T-helper 17 cell (primary cell): ENCODE data around the gene RESF1. TPM values are rescaled to one million over a fixed set of nuclear protein-coding genes. Genes with fewer than 3 reads are reported as not detected.
A peak's percentile ranks its signal among the peaks of the same experiment; 100 is the strongest.

Experiments used
- ATAC-seq: fragments of 150-1000 bp; cut with Tn5 transposase; 2 replicates; pipeline ENCODE4 v1.10.0; 2021; ENCODE audit warnings: mild to moderate bottlenecking, moderate library complexity
- DNase-seq, 3 donors: peaks; one replicate each; pipeline versions ENCODE4 v3.0.0 to v3.0.0-alpha.2; 2020 to 2021
- H3K9me3 ChIP-seq: one replicate; pipeline ENCODE4 v1.7.0; 2013; ENCODE audit warnings: low read length, mild to moderate bottlenecking; ENCODE audit not compliant: control insufficient read depth, poor library complexity, severe bottlenecking
- H3K27ac Mint-ChIP-seq: one replicate; pipeline ENCODE4 v1.8.0; 2022; ENCODE audit warnings: mild to moderate bottlenecking, moderate library complexity, mixed read lengths
- H3K27me3 Mint-ChIP-seq: one replicate; pipeline ENCODE4 v1.8.0; 2022; ENCODE audit warnings: mixed read lengths
- H3K36me3 Mint-ChIP-seq: one replicate; pipeline ENCODE4 v1.8.0; 2022; ENCODE audit warnings: low read depth, mixed read lengths
- H3K4me1 Mint-ChIP-seq: one replicate; pipeline ENCODE4 v1.8.0; 2022; ENCODE audit warnings: mild to moderate bottlenecking, mixed read lengths
- H3K4me3 Mint-ChIP-seq: one replicate; pipeline ENCODE4 v1.8.0; 2022; ENCODE audit warnings: mild to moderate bottlenecking, moderate library complexity, mixed read lengths
- total RNA-seq, 4 donors: library from RNA in 2 of 4; stranded (reverse) in 2 of 4; gene quantifications; one replicate each; pipeline ENCODE4 v1.2.3 and lab custom pipeline; 2022 to 2026

The RESF1 gene
- total RNA-seq, 2 donors from 2014 or later = 128 to 164 TPM

GRCh38 chr12:31950492-31950891 lies 8.7 kb upstream of the RESF1 start:
- ATAC-seq (no peak), DNase-seq (no peak)
- H3K9me3 ChIP-seq = no peaks in the 10 kb centered on the region
- Mint-ChIP-seq H3K27me3 (no peaks in the 10 kb centered on the region), H3K36me3 (peaks cover 2% of the 10 kb centered on the region), H3K27ac (no peak overlapping the region), H3K4me1 (peaks cover 6% of the 10 kb centered on the region), H3K4me3 (no peak overlapping the region)

GRCh38 chr12:31951008-31951407 lies 8.2 kb upstream of the RESF1 start:
- H3K27me3 Mint-ChIP-seq = no peaks in the 10 kb centered on the region

GRCh38 chr12:31951939-31952338 lies 7.3 kb upstream of the RESF1 start:
- no peaks in the 10 kb centered on the region for H3K9me3 ChIP-seq
- Mint-ChIP-seq H3K4me1 (peaks cover 10% of the 10 kb centered on the region), H3K36me3 (peaks cover 2% of the 10 kb centered on the region), H3K27me3 (no peaks in the 10 kb centered on the region), H3K4me3 (no peak overlapping the region), H3K27ac (no peak overlapping the region)
- ATAC-seq (no peak), DNase-seq (no peak)

More at GRCh38 chr12:31951008-31951407, 8.2 kb upstream of the RESF1 start:
- DNase-seq = no peak
- no peaks in the 10 kb centered on the region for H3K9me3 ChIP-seq
- peaks cover 6% of the 10 kb centered on the region for H3K4me1 Mint-ChIP-seq
- peak overlapping the region; percentile 29 for H3K27ac Mint-ChIP-seq
- no peak overlapping the region for H3K4me3 Mint-ChIP-seq
- no peak for ATAC-seq
- peaks cover 2% of the 10 kb centered on the region for H3K36me3 Mint-ChIP-seq

GRCh38 chr12:31952418-31952817 lies 6.8 kb upstream of the RESF1 start:
- Mint-ChIP-seq H3K36me3 (peaks cover 2% of the 10 kb centered on the region), H3K27me3 (no peaks in the 10 kb centered on the region), H3K27ac (no peak overlapping the region), H3K4me3 (no peak overlapping the region), H3K4me1 (peaks cover 13% of the 10 kb centered on the region)
- no peak for DNase-seq
- no peaks in the 10 kb centered on the region for H3K9me3 ChIP-seq
- ATAC-seq = no peak

- H3K9me3 ChIP-seq = no peaks in the 10 kb centered on the region
- DNase-seq (no peak), ATAC-seq (no peak)
- H3K27me3 Mint-ChIP-seq = no peaks in the 10 kb centered on the region
- H3K4me3 Mint-ChIP-seq = no peak overlapping the region
- peaks cover 2% of the 10 kb centered on the region for H3K36me3 Mint-ChIP-seq
- H3K27ac Mint-ChIP-seq = no peak overlapping the region
- peaks cover 25% of the 10 kb centered on the region for H3K4me1 Mint-ChIP-seq
Measured at GRCh38 chr12:31954925-31955858, 4.0 kb upstream of the RESF1 start.

GRCh38 chr12:31958569-31959160 lies 550 bp upstream of the RESF1 start:
- H3K27me3 Mint-ChIP-seq = no peaks in the 10 kb centered on the region
- H3K4me3 Mint-ChIP-seq = peak overlapping the region; percentile 92
- no peaks in the 10 kb centered on the region for H3K9me3 ChIP-seq
- no peak for ATAC-seq
- peak overlapping the region; percentile 95 for H3K27ac Mint-ChIP-seq
- H3K36me3 Mint-ChIP-seq = peaks cover 2% of the 10 kb centered on the region
- DNase-seq = no peak
- peaks cover 45% of the 10 kb centered on the region for H3K4me1 Mint-ChIP-seq

DNA sequence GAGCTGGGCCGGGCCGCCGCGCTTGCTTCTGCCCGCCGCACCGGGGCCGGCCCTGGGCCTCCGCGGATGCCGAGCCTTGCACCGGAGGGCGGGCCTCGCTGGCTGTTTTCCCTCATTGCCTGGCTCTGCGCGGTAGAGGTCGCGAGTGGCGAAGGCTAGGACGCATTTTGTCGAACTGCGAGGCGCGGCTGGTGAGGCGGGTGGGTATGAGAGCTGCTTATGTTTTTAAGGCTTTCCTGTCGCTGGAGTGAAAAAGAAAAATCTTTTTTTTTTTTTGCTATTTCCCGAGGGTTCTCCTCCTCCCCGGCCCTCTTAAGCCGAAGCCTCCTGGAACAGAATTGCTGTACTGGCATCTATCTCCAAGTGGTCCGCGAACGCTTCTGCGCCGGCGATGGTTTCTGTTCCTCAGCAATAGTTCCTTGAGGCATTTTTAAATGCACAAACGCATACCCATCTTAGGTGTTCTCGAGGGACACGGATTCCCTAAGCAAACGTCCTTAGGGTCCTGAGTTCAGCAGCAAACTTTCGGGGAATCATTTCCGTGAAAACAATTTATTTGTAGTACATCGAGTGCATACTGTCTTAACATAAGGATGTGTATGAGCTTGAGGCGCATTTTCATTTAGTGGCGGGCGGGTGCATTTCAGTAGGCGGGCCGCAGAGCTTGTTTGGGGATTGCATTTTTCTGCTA lies 631 bp downstream of the RESF1 start:
- Mint-ChIP-seq H3K27ac (peak overlapping the region; percentile 95), H3K27me3 (no peaks in the 10 kb centered on the region), H3K4me3 (peak overlapping the region; percentile 93), H3K36me3 (peaks cover 7% of the 10 kb centered on the region), H3K4me1 (peaks cover 53% of the 10 kb centered on the region)
- H3K9me3 ChIP-seq = no peaks in the 10 kb centered on the region
- DNase-seq = peak; percentile 16 to 61 (median 52)
- peak; percentile 71 for ATAC-seq

- ATAC-seq = no peak
- H3K9me3 ChIP-seq = no peaks in the 10 kb centered on the region
- Mint-ChIP-seq H3K4me3 (peak overlapping the region; percentile 93), H3K4me1 (peaks cover 61% of the 10 kb centered on the region), H3K27ac (peak overlapping the region; percentile 95), H3K36me3 (peaks cover 9% of the 10 kb centered on the region), H3K27me3 (no peaks in the 10 kb centered on the region)
- DNase-seq = no peak
Measured at GRCh38 chr12:31961137-31961536, 1.9 kb downstream of the RESF1 start.

DNA sequence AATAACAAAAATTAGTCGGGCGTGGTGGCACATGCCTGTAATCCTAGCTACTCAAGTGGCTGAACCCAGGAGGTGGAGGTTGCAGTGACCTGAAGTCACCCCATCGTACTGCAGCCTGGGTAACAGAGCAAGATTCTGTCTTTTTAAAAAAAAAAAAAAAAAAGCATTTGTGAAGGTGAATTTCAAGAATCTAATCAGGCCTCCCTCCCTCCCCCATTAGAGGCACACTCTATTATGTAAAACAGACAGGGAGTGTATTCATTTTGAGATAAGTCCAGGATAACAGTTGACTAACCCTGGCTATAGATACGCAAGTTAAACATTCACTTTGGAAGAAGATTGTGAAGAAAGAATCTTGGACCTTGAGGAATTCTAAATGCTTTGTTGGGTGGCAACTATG lies 2.9 kb downstream of the RESF1 start:
- no peak for ATAC-seq
- Mint-ChIP-seq H3K4me1 (peaks cover 66% of the 10 kb centered on the region), H3K27ac (peak overlapping the region; percentile 95), H3K27me3 (no peaks in the 10 kb centered on the region), H3K36me3 (peaks cover 9% of the 10 kb centered on the region), H3K4me3 (peak overlapping the region; percentile 93)
- DNase-seq = no peak
- H3K9me3 ChIP-seq = no peaks in the 10 kb centered on the region

DNA sequence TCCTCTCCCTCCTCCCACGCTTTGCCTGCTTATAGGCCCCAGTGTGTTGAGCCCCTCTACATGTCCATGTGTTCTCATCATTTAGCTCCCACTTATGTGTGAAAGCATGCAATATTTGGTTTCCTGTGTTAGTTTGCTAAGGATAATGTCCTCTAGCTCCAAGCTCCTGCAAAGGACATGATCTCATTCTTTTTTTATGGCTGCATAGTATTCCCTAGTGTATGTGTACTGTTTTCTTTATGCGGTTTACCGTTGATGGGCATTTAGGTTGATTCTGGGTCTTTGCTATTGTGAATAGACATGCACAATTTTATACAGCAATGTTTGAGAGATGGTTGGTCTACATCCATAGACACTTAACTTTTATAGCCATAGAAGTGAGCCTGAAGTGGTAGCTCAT lies 5.1 kb downstream of the RESF1 start:
- Mint-ChIP-seq H3K4me3 (peak overlapping the region; percentile 88), H3K4me1 (peaks cover 64% of the 10 kb centered on the region)
- ATAC-seq = no peak

DNA sequence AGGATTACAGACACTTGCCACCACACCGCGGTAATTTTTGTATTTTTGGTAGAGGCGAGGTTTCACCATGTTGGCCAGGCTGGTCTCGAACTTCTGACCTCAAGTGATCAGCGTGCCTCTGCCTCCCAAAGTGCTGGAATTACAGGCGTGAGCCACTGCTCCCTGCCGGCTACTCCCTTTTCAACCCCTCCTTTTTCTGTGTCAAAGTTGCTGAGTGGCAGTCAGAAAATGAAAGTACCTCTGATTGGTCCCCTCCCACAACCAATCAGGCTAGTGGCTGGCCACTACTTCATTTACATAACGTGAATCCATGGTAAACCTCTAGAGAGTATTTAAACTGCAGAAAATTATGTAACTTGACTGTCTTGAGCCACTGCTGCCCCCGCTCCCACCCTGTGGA lies 5.9 kb downstream of the RESF1 start:
- peak overlapping the region; percentile 95 for H3K27ac Mint-ChIP-seq
- H3K9me3 ChIP-seq = no peaks in the 10 kb centered on the region
- H3K36me3 Mint-ChIP-seq = peaks cover 9% of the 10 kb centered on the region
- H3K4me1 Mint-ChIP-seq = peaks cover 68% of the 10 kb centered on the region
- ATAC-seq (peak; percentile 67), DNase-seq (peak in 1 of 3 donors; percentile 14)
- H3K27me3 Mint-ChIP-seq = no peaks in the 10 kb centered on the region
- H3K4me3 Mint-ChIP-seq = peak overlapping the region; percentile 88

More for the DNA sequence above, 5.1 kb downstream of the RESF1 start:
- H3K9me3 ChIP-seq = no peaks in the 10 kb centered on the region
- no peak for DNase-seq
- Mint-ChIP-seq H3K27ac (peak overlapping the region; percentile 95), H3K36me3 (peaks cover 9% of the 10 kb centered on the region), H3K27me3 (no peaks in the 10 kb centered on the region)

DNA sequence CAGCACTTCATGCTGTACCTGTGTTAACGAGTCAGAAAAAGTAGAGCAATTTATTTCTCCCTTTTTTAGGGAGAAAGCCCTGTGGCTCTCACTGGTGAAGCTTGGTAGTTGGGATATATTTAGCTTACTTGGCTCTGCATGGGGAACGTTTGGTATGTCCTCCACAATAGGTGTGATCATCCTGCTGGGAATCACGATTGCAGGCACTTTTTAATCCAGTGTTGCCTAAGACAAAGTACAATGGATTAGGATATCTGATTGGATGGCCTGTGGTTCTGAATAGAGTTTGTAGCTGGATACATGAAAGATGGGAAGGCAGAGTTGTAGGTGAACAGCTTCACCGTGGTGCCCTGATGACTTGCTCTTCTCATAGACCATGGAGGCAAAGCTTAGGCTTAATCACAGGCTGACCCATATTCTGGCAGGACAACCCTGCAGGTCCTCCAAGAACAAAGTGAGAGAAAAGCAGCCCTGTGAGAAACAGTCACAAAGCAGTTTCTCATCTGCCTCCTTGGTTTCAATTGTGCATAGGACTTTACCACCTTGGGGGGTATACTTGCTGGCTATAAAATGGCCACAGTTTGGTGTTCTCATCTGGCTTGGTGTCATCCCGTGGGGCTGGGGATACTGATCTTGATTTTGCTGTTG lies 7.5 kb downstream of the RESF1 start:
- peaks cover 11% of the 10 kb centered on the region for H3K36me3 Mint-ChIP-seq
- peak overlapping the region; percentile 88 for H3K4me3 Mint-ChIP-seq

GRCh38 chr12:31967539-31967938 lies 8.3 kb downstream of the RESF1 start:
- peak; percentile 35 for ATAC-seq
- Mint-ChIP-seq H3K4me3 (peak overlapping the region; percentile 57), H3K36me3 (peaks cover 11% of the 10 kb centered on the region), H3K27me3 (no peaks in the 10 kb centered on the region), H3K4me1 (peaks cover 58% of the 10 kb centered on the region), H3K27ac (peak overlapping the region; percentile 95)
- H3K9me3 ChIP-seq = no peaks in the 10 kb centered on the region
- no peak for DNase-seq

More for the DNA sequence above, 7.5 kb downstream of the RESF1 start:
- Mint-ChIP-seq H3K27ac (peak overlapping the region; percentile 95), H3K4me1 (peaks cover 65% of the 10 kb centered on the region), H3K27me3 (no peaks in the 10 kb centered on the region)
- ATAC-seq (peak; percentile 16), DNase-seq (no peak)
- H3K9me3 ChIP-seq = no peaks in the 10 kb centered on the region
